Measurements from ENCODE around the gene RDX. TPM values are rescaled to one million over a fixed set of nuclear protein-coding genes. Genes with fewer than 3 reads are reported as not detected.
"Not testable (repeated sequence)": the region's sequence is repeated elsewhere in the genome, so short reads cannot be mapped to it uniquely, and the experiment has no call there.

RDX gene
- total RNA-seq, 1 donor from 2014 or later = 149 TPM

DNA sequence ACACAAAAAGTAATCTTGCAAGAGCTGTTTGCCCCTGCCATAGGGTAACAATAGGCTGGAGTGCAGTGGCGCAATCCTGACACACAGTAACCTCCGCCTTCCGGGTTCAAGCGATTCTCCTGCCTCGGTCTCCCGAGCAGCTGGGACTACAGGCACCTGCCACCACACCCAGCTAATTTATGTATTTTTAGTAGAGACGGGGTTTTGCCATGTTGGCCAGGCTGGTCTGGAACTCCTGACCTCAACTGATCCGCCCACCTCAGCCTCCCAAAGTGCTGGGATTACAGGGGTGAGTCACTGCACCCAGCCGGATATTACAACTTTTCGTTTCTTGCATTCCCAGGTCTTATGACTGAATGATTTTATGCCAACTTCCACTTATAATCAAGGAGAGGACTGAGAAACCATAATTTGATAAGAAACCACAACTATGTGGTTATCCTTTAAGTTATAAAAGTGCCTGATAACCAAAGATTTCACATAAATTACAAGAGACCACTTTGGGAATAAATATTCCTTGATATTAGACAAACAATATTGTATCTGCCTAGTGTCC is 102.1 kb downstream of the RDX start:
- Mint-ChIP-seq H3K27ac (ENCODE audit: unreplicated experiment) (peak overlapping the region; percentile 68), H3K4me1 (ENCODE audit: low read depth) (peaks cover 28% of the 10 kb centered on the region)
- H3K36me3 Mint-ChIP-seq (ENCODE audit: low read depth); DNase-seq (ENCODE audit: low spot score); H3K27me3 Mint-ChIP-seq (ENCODE audit: low read depth); H3K9me3 Mint-ChIP-seq (ENCODE audit: low read depth); H3K4me3 Mint-ChIP-seq (ENCODE audit: unreplicated experiment): not testable (repeated sequence)
- TF ChIP-seq, protein P1, sequence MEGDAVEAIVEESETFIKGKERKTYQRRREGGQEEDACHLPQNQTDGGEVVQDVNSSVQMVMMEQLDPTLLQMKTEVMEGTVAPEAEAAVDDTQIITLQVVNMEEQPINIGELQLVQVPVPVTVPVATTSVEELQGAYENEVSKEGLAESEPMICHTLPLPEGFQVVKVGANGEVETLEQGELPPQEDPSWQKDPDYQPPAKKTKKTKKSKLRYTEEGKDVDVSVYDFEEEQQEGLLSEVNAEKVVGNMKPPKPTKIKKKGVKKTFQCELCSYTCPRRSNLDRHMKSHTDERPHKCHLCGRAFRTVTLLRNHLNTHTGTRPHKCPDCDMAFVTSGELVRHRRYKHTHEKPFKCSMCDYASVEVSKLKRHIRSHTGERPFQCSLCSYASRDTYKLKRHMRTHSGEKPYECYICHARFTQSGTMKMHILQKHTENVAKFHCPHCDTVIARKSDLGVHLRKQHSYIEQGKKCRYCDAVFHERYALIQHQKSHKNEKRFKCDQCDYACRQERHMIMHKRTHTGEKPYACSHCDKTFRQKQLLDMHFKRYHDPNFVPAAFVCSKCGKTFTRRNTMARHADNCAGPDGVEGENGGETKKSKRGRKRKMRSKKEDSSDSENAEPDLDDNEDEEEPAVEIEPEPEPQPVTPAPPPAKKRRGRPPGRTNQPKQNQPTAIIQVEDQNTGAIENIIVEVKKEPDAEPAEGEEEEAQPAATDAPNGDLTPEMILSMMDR (IDR thresholded peaks at IDR 0.05) = peak; percentile 21

DNA sequence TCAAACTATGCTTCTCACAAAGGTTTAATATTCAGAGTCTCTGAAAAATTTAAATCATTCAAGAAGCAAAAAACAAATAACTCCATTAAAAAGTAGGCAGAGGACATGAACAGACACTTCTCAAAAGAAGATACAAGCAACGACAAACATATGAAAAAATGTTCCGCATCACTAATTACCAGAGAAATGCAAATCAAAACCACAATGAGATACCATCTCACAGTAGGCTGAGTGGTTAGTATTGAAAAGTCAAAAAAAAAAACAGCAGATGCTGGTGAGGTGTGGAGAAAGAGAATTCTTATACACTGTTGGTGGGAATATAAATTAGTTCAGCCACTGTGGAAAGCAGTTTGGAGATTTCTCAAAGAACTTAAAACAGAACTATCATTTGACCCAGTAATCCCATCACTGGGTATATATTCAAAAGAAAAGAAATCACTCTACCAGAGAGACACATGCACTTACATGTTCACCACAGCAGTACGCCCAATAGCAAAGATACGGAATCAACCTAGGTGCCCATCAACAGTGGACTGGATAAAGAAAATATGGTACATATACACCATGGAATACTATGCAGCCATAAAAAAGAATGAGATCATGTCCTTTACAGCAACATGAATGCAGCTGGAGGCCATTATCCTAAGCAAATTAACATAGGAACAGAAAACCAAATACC is 103.7 kb downstream of the RDX start:
- not testable (repeated sequence) for H3K27ac Mint-ChIP-seq (ENCODE audit: unreplicated experiment); DNase-seq (ENCODE audit: low spot score); H3K9me3 Mint-ChIP-seq (ENCODE audit: low read depth); H3K36me3 Mint-ChIP-seq (ENCODE audit: low read depth); H3K4me3 Mint-ChIP-seq (ENCODE audit: unreplicated experiment); H3K27me3 Mint-ChIP-seq (ENCODE audit: low read depth)
- H3K4me1 Mint-ChIP-seq (ENCODE audit: low read depth) = peaks cover 28% of the 10 kb centered on the region

DNA sequence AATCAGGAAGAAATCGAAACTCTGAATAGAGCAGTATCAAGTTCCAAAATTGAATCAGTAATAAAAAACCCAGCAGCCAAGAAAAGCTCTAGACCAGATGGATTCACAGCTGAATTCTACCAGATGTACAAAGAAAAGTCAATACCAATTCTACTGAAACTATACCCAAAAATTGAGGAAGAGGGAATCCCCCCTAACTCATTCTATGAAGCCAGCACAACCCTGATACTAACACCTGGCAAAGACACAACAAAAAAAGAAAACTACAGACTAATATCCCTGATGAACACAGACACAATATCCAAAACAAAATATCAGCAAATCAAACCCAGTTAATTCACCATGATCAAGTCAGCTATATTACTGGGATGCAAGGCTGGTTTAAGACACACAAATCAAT is 105.5 kb downstream of the RDX start:
- Mint-ChIP-seq H3K9me3 (ENCODE audit: low read depth) (peaks cover 5% of the 10 kb centered on the region), H3K27me3 (ENCODE audit: low read depth) (no peaks in the 10 kb centered on the region), H3K27ac (ENCODE audit: unreplicated experiment) (no peak overlapping the region), H3K4me1 (ENCODE audit: low read depth) (peaks cover 22% of the 10 kb centered on the region), H3K36me3 (ENCODE audit: low read depth) (peaks cover 10% of the 10 kb centered on the region), H3K4me3 (ENCODE audit: unreplicated experiment) (no peak overlapping the region)
- DNase-seq (ENCODE audit: low spot score) = no peak
- TF ChIP-seq, protein P1 (IDR thresholded peaks at IDR 0.05) = no peak

DNA sequence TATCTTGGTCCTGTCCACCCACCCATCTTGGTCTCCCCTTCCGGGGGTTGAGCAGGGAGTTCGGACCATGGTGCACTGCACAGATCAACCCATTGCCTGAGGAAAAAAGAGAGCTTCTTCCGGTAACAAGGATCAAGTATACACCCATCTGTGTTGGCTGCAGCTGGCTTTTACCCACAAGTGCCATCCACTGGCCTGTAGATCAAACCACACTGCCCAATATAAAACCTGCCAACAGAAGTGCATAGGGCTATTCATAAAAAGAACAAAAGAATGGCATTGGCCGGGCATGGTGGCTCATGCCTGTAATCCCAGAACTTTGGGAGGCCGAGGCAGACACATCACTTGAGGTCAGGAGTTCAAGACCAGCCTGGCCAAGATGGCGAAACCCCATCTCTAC is 108.7 kb downstream of the RDX start:
- Mint-ChIP-seq H3K4me1 (ENCODE audit: low read depth) (peaks cover 20% of the 10 kb centered on the region), H3K9me3 (ENCODE audit: low read depth) (peaks cover 3% of the 10 kb centered on the region), H3K27me3 (ENCODE audit: low read depth) (no peaks in the 10 kb centered on the region), H3K36me3 (ENCODE audit: low read depth) (peaks cover 10% of the 10 kb centered on the region), H3K4me3 (ENCODE audit: unreplicated experiment) (no peak overlapping the region), H3K27ac (ENCODE audit: unreplicated experiment) (no peak overlapping the region)
- TF ChIP-seq, protein P1 (IDR thresholded peaks at IDR 0.05) = no peak
- no peak for DNase-seq (ENCODE audit: low spot score)

DNA sequence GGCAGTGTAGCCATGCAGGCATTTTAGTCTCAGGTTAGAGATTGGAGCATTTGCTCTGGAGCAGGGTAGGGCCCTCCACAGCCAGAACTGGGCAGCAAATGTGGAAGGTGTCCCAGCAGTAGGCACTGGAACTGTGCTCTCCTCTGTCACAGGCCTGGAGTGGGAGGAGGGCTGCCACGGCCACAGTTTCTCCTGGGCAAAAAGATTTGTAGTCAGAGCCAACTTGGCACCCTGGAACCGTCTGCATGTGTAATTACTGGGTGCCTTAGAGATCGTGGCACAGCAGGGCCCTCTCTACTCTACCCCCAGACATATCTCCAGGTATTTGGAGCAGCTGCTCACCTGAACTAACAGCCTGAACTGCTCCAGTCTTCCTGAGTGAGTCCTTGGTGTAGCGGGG is 109.5 kb downstream of the RDX start:
- TF ChIP-seq, protein P1 (IDR thresholded peaks at IDR 0.05) = no peak
- Mint-ChIP-seq H3K4me1 (ENCODE audit: low read depth) (peaks cover 20% of the 10 kb centered on the region), H3K27ac (ENCODE audit: unreplicated experiment) (no peak overlapping the region), H3K27me3 (ENCODE audit: low read depth) (no peaks in the 10 kb centered on the region), H3K4me3 (ENCODE audit: unreplicated experiment) (no peak overlapping the region), H3K9me3 (ENCODE audit: low read depth) (peaks cover 2% of the 10 kb centered on the region), H3K36me3 (ENCODE audit: low read depth) (peaks cover 9% of the 10 kb centered on the region)
- no peak for DNase-seq (ENCODE audit: low spot score)

DNA sequence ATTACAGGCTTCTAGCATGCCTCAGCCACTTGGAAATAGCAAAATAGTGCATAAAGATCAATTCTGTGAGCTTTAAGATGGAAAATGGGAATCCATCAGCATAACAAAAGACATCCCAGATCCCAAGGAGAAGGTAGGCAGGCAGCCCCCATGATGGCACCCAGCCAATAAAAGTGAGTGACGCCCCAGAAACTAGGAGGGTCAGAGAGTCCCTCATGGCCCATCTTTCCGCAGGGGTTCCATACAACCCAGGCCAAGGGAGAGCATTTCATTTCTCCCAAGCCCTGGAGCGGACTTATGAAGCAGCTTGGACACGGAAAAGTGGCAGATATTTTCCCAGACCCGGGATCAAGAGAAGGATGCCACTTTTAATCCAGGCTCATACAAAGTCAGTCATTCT is 110.0 kb downstream of the RDX start:
- no peak overlapping the region for H3K4me3 Mint-ChIP-seq (ENCODE audit: unreplicated experiment)
- H3K9me3 Mint-ChIP-seq (ENCODE audit: low read depth) = no peaks in the 10 kb centered on the region
- H3K36me3 Mint-ChIP-seq (ENCODE audit: low read depth) = peaks cover 8% of the 10 kb centered on the region
- H3K4me1 Mint-ChIP-seq (ENCODE audit: low read depth) = peaks cover 20% of the 10 kb centered on the region
- TF ChIP-seq, protein P1 (IDR thresholded peaks at IDR 0.05) = no peak
- H3K27ac Mint-ChIP-seq (ENCODE audit: unreplicated experiment) = no peak overlapping the region
- no peaks in the 10 kb centered on the region for H3K27me3 Mint-ChIP-seq (ENCODE audit: low read depth)
- no peak for DNase-seq (ENCODE audit: low spot score)
